Measurements from ENCODE around the gene FAM9C.
"Not testable (repeated sequence)": the region's sequence is repeated elsewhere in the genome, so short reads cannot be mapped to it uniquely, and the experiment has no call there.

Gene FAM9C

GRCh38 chrX:13074297-13075262 lies 30.2 kb upstream of the FAM9C start:
- DNase-seq, result no peak

DNA sequence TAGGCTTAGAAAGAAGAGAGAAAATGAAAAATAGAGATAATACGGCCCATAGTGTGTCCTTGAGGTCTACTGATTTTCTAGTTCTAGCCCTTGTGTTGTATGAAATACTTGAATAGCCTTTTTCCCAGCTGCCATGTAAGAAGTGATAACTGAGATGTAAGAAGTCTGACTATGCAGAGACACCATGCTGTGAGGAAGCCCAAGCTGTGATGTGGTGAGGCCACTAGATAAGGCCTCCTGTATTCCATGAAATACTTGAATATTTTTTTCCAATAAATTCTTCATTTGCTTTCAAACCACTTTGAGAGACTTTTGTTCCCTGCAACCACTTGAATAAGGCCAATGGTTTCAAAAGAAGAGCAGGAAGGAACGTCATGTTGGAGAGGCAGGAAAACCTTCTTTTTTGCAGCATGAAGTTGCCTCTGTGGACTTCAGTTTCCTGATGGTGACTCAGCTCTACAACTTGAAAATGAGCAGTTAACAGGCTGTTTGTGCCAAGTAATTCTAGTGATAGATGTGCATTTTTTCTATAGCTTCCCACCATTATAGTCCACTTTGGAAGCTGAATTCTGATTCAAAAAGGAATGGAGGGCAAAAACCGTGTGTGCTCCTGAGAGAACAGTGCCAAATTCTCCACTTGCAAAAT lies 25.5 kb upstream of the FAM9C start:
- DNase-seq, result no peak

- no peak for DNase-seq
These were observed 24.2 kb upstream of the FAM9C start for GRCh38 chrX:13068651-13069050.

DNA sequence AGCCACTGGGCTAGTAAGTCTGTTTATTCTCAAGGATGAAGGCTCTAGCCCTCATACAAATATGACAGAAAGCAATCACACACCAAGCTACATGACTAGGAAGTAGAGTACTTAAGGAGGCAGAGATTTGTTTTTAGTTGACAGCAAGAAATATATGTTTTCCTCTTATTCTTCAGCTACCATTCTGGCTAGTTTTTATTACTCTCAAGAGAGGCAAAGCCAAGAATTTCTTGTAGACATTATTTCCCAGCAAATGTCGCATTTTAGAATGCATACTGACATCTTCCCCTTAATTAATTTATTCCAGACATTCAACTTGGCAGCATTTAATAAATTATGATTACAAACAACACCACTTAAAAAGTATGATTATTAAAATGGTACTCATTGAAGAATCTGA lies 23.4 kb upstream of the FAM9C start:
- DNase-seq, result no peak

DNA sequence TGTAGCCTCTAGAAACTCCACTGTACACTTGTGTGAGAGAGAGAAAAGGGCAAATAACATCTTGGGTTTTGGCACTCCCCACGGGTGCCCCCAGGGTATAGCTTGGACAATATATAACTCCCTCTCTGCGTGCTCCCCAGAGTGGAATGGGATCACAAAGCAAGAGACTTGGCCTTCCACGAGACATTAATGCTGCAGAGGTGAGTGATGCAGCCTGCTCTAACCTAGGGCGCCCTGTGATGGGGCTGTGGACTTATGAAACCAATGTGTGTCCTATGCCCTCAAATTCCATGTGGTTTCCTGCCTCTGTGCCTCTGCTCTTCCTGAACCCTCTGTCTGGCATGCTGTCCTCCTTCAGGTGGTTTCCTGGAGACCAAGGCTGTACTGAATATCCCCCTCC lies 22.0 kb upstream of the FAM9C start:
- DNase-seq, result no peak

DNA sequence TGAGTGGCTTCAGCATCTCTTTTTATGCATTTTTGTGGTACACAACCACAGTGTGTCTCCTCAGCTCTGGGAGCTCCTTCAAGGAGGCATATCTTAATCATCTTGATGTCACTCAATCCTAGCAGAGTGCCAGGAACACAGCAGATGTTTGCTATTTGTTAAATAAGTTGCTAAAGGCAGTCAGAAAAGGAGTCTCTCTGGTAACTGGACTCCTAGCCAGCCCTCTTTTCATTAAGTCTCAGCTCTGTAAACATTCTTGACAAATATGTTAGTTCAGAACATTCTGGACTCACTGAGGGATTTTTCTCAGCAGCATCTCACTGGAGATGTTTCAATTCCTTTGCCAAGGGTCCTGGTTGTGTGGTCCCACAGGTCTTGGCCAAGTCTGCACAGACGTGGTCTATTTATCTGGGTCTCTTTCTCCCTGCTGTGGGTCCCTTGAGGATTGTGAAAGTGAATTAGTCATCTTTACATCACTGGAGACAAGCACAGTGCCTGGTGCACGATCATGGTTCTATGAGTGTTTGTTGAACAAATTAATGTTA lies 20.3 kb upstream of the FAM9C start:
- DNase-seq, result no peak

DNA sequence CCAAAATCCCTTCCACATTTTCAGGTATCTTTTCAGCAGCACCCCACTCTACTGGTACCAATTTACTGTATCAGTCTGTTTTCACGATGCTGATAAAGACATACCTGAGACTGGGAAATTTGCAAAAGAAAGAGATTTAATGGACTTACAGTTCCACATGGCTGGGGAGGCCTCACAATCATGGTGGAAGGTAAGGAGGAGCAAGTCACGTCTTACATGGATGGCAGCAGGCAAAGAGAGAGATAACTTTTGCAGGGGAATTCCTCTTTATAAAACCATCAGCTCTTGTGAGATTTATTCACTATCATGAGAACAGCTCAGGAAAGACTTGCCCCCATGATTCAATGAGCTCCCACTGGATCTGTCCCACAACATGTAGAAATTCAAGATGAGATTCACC lies 18.7 kb upstream of the FAM9C start:
- not testable (repeated sequence) for DNase-seq

DNA sequence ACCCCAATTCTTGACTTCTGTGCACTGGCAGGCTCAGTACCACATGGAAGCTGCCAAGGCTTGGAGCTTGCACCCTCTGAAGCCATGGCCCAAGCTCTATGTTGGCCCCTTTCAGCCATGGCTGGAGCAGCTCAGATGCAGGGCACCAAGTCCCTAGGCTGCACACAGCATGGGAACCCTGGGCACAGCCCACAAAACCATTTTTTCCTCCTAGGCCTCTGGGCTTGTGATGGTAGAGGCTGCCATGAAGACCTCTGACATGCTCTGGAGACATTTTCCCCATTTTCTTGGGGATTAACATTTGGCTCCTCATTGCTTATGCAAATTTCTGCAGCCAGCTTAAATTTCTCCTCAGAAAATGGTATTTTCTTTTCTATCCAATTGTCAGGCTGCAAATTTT lies 17.9 kb upstream of the FAM9C start:
- not testable (repeated sequence) for DNase-seq

DNA sequence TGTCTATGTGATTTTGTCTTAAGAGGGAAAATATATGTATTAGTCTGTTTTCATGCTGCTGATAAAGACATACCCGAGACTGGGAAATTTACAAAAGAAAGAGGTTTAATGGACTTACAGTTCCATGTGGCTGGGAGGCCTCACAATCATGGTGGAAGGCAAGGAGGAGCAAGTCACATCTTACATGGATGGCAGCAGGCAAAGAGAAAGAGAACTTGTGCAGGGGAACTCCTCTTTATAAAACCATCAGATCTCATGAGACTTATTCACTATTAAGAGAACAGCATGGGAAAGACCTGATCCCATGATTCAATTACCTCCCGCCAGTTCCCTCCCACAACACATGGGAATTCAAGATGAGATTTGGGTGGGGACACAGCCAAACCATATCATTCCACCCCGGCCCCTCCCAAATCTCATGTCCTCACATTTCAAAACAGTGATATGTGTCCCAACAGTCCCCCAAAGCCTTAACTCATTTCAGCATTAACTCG lies 16.8 kb upstream of the FAM9C start:
- DNase-seq, result not testable (repeated sequence)

GRCh38 chrX:13059637-13060499 lies 15.4 kb upstream of the FAM9C start:
- DNase-seq, result no peak

GRCh38 chrX:13055486-13055885 lies 11.1 kb upstream of the FAM9C start:
- DNase-seq, result no peak

- no peak for DNase-seq
These were observed 8.8 kb upstream of the FAM9C start for GRCh38 chrX:13053171-13053570.

DNA sequence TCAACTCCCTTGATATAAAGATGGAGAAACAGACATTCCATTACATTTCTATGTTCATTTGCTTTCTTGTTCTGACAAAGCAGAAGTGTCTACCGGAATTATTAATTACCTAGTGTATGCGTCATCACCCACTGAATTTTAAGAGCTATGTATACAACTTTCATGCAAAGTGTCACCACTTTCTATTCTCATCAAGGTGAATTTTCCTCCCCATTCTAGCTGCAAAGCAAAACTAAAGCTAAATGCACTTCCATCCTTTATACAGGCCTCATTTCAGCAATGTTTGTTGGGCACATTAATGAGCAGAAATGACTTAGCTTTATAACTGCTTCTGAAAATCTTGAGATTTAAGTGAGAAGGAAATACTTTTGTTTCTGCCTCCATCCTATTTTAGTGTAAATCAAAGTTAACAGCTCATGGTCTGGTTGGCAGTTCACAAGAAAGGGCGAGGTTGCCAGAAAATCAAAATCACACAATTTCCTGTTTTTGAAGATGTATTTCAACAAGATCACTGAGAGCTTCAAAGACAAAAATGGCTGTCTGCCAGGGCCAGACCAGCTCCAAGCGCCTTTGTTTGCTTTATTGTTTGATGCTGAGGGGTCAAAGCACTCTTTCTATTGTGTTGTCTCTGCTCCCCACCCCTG lies 7.2 kb upstream of the FAM9C start:
- DNase-seq, result no peak

- no peak for DNase-seq
These were observed 6.7 kb upstream of the FAM9C start for GRCh38 chrX:13051167-13051528.

- no peak for DNase-seq
These were observed 5.7 kb upstream of the FAM9C start for GRCh38 chrX:13050151-13050550.

DNA sequence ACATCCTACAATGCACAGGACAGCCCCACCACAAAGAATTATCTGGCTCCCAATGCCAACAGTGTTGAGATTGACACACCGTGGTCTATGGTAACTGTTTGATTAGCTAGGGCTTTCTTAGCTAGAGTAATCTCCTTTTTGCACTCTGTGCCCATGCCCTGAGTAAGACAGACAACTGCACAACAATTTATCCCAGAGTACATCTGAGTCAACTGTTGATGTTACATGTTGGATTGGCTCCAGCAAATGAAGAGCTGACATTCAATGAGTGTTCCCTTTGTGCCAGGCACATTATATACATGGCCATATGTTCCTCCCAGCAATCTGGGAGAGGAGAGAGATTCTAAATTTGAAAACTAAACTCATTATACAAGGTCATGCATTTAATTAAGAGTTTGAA lies 3.9 kb upstream of the FAM9C start:
- DNase-seq, result peak; percentile 52

DNA sequence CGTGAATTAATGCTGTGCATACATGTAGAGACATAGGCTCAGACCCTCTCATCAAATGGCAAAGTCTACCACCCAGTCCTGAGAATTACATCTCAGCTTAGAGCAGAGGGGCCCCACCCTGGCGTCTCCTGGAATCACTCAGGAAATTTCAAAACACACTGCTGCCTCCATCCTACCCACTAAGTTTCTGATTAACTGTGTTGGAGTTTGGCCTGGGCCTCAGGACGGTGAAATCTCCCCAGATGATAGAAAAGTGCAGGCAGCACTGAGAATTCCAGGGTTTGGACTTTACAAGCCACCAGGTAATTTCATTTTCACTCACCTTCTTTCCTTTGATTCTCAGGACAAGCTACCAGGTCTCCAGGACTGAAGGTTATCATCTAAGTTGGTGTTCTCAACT lies 3.3 kb upstream of the FAM9C start:
- DNase-seq, result no peak

DNA sequence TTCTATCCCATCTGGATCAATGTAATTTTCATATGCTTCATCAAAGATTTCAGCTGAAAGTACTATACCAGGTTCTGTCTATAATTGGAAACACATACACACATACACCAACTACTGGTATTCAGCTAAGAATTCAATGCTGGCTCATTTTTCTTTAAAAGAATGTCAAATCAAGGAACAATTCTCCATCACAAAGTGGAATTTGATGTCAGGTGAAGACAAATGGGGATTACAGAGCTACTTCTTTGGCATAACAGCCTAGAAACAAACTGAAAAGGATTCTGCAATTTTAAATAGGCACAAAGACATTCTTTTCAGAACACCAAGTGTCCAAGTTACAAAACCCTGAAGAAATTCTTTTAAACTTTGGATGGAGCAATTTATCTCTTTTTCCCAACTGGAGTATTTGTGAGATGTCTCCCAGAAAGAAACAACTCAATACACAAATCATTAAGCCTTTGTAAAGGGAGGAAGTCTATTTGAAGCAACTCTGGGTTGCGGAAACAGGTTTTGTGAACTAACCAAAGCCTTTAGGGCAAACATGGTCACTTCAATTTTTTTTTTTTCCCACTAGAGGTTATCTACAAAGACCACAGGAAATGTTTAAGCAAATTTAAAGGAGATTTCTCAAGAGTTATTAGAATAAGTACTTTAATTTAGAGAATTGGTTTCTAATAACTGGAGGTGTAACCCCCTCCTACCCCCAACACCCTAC lies 1.9 kb upstream of the FAM9C start:
- DNase-seq, result no peak

GRCh38 chrX:13043938-13044337 lies 482 bp downstream of the FAM9C start:
- no peak for DNase-seq

DNA sequence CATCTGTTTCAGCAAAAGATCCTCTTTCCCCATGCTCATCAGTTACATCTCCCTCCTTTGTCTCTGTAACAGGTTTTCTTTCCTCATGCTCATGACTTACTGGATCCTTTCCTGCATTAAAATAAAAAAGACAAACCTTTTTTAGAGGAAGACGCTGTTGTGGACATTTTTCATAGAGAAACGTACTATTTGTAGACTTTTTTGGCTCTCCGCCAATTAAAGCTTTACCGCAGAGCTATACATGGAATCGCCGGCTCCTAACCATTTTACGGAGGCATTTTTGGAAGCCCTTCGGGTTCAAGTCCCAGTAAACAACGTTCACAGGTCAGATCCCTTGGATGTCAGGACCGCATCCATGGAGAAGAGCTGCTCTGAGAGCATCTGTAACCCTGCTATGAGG lies 1.3 kb downstream of the FAM9C start:
- DNase-seq, result no peak

DNA sequence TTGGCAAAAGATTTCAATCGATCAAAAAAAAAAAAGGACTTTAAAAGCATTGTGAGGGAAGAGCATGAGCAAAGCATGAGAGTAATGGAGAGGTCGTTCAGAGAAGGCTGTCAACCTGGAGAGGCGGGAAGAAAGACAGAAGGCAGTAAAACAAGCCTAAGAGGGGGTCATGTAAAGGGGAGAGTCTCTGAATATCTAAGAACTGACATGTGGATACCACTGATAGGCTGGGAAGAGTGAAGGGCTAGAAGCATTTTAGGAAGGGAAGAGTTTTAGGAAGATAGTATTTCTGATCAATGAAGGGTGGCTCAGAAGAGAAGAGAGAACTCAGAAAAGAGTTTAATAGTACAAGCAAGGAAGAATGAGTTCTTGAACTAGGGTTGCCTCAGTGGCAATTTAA lies 7.5 kb downstream of the FAM9C start:
- no peak for DNase-seq

- DNase-seq, result no peak
These were observed 11.2 kb downstream of the FAM9C start for GRCh38 chrX:13033193-13033592.

Measured in NCI-H2171 (cell line).